Heart left ventricle (tissue), 13 donors: ENCODE data around the gene RFX2.

Source experiments
- CTCF ChIP-seq, 12 donors: fragments of 200-600 bp; sonication (generic) in 4 of 12; IDR thresholded peaks; one replicate each; pipeline versions ENCODE4 v1.5.0 to v1.8.0; 2018 to 2022; ENCODE audit warnings: antibody characterized with exemption in 12 of 12, mild to moderate bottlenecking in 5 of 12
- POLR2A ChIP-seq, 2 donors: fragments of 450-650 bp; IDR thresholded peaks; one replicate each; pipeline ENCODE4 v1.6.1; 2017; ENCODE audit warnings: antibody characterized with exemption in 2 of 2, mild to moderate bottlenecking in 2 of 2, moderate library complexity in 2 of 2
- donor health status: ischemic (EF 13 %, LVEDD 7.1; RV severe dilation, severe dysfunction).
- donor health status: DM: no; HTN: yes; CAD: no.
- donor health status: DM: no; HTN: no; CAD: no.
- donor health status: ischemic (EF 25% LVEDD 6.9; RV normal size, moderate dysfunction).
- donor health status: ischemic (EF 25% LVEDD 5.7; RV mildly dilated, moderate dysfunction).
- donor health status: ischemic (EF 35%, LVEDD 5.7; RV mildly dilated, moderate dysfunction).
- donor health status: nonischemic (EF 11% LVEDD 7.7; RV severe dilation, severe dysfunction).
- donor health status: DM: yes; HTN: yes; CAD: no.
- donor health status: PGD.
- donor health status: ischemic (EF 29% LVEDD 5.4; RV normal size, mild dysfunction).
- donor health status: nonischemic (EF 23%, LVEDD 6.1; RV moderate dilation, normal function).

DNA sequence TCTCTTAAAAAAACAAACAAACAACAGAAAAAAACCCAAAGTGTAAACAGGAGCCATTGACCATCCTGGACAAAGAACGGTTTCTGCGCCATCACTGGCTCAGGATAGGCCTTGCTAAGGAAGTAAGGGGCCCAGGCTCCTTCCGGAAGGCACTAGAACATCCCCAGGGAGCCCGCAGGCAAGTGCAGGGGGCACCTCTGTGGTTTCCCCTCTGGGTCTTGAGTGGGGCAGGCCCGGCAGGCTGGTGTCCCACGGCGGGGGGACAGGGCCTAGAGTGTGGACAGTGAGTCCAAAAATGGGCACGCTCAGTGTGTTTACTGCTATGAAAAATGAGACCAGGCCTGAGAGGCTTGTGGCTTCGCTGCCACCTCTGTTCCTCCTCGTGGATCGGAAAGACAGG lies 117.5 kb downstream of the RFX2 start:
- TF ChIP-seq CTCF (IDR thresholded peaks at IDR 0.05) (no peak), POLR2A (IDR thresholded peaks at IDR 0.05) (no peak)
